Measurements from ENCODE around the gene AJAP1.

The AJAP1 gene

DNA sequence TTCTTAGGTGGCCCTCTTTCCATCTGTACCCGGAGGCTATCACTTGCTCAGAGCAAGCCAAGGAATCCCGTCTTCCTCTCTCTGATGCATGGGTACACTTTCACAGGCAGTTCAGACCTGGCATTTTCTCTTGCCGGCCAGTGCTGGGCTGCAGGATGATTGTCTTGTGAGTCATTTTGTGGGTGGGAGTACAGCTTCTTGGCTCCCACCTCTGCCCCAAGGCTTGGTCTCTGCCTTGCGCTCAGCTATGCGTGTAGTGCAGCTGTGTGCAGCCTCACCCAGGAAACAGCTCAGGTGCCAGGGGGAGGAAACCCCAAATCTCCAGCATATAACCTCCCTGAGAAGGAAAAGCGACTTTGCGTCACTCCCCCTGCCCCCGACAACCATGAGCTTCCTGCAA lies 3.9 kb upstream of the AJAP1 start:
- TF ChIP-seq CTCF (IDR thresholded peaks at IDR 0.05; ENCODE audit: insufficient read depth, low read depth, low read length, missing control alignments) = no peak
- H3K4me3 ChIP-seq (ENCODE audit: low read depth, low read length) = no peak overlapping the region
- DNase-seq (ENCODE audit: low read depth) = no peak

DNA sequence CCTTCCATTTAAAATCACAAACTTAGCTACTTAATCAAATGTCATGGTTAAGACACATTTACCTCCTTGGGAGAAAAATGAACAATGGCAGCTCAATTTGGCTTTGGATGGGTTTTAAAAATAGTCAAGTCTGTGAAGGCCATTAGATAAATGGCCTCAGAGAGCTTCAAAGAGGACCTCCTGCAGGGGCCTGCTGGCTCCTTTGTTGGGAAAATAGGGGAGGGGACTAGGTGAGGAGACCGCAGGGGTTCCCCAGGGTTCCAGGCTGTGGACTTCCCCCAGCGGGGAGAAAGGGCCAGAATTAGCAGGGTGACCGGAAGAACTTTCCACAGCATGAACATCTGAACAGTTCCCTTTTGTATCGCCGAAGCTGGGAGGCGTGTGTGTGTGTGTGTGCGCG lies 3.4 kb upstream of the AJAP1 start:
- DNase-seq (ENCODE audit: low read depth) = no peak
- H3K4me3 ChIP-seq (ENCODE audit: low read depth, low read length) = no peak overlapping the region
- no peak for TF ChIP-seq CTCF (IDR thresholded peaks at IDR 0.05; ENCODE audit: insufficient read depth, low read depth, low read length, missing control alignments)

GRCh38 chr1:4652631-4653327 lies 1.6 kb upstream of the AJAP1 start:
- TF ChIP-seq CTCF (IDR thresholded peaks at IDR 0.05; ENCODE audit: insufficient read depth, low read depth, low read length, missing control alignments) = peak; percentile 92
- DNase-seq (ENCODE audit: low read depth) = peak; percentile 38
- H3K4me3 ChIP-seq (ENCODE audit: low read depth, low read length) = no peak overlapping the region

DNA sequence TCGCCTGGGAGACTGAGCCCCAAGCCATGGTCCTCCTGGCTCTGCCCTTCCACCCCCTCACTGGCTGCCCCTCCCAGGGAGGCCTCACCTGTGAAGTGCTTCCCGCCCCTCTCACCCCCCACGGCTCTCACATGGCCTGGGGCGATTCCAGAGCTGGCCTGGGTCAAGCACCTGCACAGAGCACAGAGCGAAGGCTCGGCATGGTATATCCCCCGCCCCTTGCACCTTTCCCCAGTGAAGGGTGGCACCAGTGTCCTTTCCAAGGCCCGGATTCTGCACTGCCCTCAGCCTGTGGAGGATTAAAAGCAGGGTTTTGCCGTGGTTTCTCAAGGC lies 1.1 kb upstream of the AJAP1 start:
- no peak for TF ChIP-seq CTCF (IDR thresholded peaks at IDR 0.05; ENCODE audit: insufficient read depth, low read depth, low read length, missing control alignments)
- no peak overlapping the region for H3K4me3 ChIP-seq (ENCODE audit: low read depth, low read length)
- DNase-seq (ENCODE audit: low read depth) = no peak

DNA sequence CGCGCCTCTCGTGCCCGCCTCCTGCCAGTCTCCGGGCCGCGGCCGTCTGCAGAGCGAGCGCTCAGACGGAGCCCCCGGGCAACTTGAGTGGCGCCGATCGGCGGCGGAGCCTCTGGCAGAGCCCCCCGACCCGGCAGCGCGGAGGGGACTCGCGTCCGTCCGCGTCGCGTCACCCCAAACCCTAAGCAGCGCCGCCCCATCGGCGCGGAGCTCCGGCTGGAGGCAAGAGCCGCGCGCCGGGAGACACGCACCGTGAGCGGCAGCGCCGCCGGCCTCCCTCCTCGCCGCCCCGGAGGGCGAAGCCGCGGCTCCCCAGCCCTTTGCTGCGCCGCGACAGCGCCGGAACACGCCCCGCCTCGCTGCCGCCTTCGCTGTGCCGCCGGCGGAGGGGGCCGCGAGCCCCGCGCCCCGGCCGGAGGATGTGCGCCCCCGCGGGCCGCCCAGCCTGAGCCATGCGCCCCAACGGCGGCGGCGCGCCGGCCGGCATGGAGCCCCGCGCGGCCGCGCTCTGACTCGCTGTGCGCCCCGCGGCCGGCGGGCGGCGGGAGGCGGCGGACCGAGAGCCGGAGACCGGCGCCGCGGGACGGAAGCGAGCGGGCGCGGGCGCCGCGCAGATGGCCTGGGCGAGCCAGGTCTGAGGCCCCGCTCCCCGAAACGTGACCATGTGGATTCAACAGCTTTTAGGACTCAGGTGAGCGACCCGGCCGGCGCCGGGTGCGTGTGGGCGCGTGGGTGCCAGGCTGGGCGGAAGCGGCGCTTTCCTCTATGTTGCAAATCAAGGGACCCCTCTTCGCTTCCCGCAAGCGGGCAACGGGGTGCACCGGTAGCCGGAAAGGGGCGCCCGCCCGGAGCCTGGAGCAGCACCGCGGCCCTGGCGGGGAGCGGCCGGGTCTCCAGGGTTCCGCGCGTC lies 610 bp downstream of the AJAP1 start:
- no peak for DNase-seq (ENCODE audit: low read depth)
- no peak for TF ChIP-seq CTCF (IDR thresholded peaks at IDR 0.05; ENCODE audit: insufficient read depth, low read depth, low read length, missing control alignments)
- H3K4me3 ChIP-seq (ENCODE audit: low read depth, low read length) = no peak overlapping the region

GRCh38 chr1:4655674-4656532 lies 1.5 kb downstream of the AJAP1 start:
- TF ChIP-seq CTCF (IDR thresholded peaks at IDR 0.05; ENCODE audit: insufficient read depth, low read depth, low read length, missing control alignments) = peak; percentile 32
- peak; percentile 18 for DNase-seq (ENCODE audit: low read depth)
- no peak overlapping the region for H3K4me3 ChIP-seq (ENCODE audit: low read depth, low read length)

Data from GM12865 (cell line).